ENCODE data around the gene SCAPER. TPM values are rescaled to one million over a fixed set of nuclear protein-coding genes. Genes with fewer than 3 reads are reported as not detected.
"Not testable (repeated sequence)": the region's sequence is repeated elsewhere in the genome, so short reads cannot be mapped to it uniquely, and the experiment has no call there.

Gene SCAPER
- total and polyA plus RNA-seq, 12 donors: 6.9 to 48.1 (median 39.5) TPM

DNA sequence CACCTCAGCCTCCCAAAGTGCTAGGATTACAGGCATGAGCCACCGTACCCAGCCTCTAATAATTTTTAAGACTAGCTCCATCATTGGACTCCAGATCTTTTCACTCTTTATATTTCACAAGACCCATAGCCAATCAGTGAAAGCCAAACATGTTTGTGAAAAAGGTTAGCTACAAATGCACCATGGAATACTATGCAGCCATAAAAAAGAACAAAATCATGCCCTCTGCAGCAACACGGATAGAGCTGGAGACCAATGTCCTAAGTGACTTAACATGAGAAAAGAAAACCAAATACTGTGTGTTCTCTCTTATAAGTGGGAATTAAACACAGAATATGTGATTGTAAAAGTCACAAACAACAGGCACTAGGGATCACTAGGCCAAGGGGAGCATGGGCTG lies 3.2 kb downstream of the SCAPER start:
- H3K4me1 ChIP-seq: peaks cover 8 to 37% (median 30%) of the 10 kb centered on the region in 9 donors
- H3K27me3 ChIP-seq: no peaks in the 10 kb centered on the region
- peak overlapping the region in 2 of 10 donors; percentile 91 to 97 for H3K27ac ChIP-seq
- intact Hi-C loops (cut with DNase I): no loop called here
- H3K4me3 ChIP-seq: no peak overlapping the region
- TF ChIP-seq, protein P1, sequence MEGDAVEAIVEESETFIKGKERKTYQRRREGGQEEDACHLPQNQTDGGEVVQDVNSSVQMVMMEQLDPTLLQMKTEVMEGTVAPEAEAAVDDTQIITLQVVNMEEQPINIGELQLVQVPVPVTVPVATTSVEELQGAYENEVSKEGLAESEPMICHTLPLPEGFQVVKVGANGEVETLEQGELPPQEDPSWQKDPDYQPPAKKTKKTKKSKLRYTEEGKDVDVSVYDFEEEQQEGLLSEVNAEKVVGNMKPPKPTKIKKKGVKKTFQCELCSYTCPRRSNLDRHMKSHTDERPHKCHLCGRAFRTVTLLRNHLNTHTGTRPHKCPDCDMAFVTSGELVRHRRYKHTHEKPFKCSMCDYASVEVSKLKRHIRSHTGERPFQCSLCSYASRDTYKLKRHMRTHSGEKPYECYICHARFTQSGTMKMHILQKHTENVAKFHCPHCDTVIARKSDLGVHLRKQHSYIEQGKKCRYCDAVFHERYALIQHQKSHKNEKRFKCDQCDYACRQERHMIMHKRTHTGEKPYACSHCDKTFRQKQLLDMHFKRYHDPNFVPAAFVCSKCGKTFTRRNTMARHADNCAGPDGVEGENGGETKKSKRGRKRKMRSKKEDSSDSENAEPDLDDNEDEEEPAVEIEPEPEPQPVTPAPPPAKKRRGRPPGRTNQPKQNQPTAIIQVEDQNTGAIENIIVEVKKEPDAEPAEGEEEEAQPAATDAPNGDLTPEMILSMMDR (IDR thresholded peaks at IDR 0.05): no peak
- no peak for DNase-seq
- no peak for ATAC-seq
- H3K9me3 ChIP-seq: peaks cover 0 to 7% (median 0%) of the 10 kb centered on the region in 11 donors
- H3K36me3 ChIP-seq: peaks cover 0 to 5% (median 0%) of the 10 kb centered on the region in 9 donors
- 99% methylated on average over 2 of the region's 2 CpGs for WGBS, 2 donors

DNA sequence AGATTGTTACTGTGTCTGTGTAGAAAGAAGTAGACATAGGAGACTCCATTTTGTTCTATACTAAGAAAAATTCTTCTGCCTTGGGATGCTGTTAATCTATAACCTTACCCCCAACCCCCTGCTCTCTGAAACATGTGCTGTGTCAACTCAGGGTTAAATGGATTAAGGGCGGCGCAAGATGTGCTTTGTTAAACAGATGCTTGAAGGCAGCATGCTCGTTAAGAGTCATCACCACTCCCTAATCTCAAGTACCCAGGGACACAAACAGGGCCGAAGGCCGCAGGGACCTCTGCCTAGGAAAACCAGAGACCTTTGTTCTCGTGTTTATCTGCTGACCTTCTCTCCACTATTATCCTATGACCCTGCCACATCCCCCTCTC lies 5.2 kb downstream of the SCAPER start:
- intact Hi-C loops (cut with DNase I); H3K27ac ChIP-seq; DNase-seq; H3K4me3 ChIP-seq; H3K27me3 ChIP-seq; ATAC-seq: not testable (repeated sequence)
- Histone ChIP-seq H3K9me3 (peaks cover 0 to 12% (median 0%) of the 10 kb centered on the region in 11 donors), H3K36me3 (peaks cover 0 to 14% (median 0%) of the 10 kb centered on the region in 9 donors), H3K4me1 (peaks cover 3 to 26% (median 20%) of the 10 kb centered on the region in 9 donors)
- WGBS, 2 donors: 74 to 80% methylated on average over 1 to 2 of the region's 6 CpGs

DNA sequence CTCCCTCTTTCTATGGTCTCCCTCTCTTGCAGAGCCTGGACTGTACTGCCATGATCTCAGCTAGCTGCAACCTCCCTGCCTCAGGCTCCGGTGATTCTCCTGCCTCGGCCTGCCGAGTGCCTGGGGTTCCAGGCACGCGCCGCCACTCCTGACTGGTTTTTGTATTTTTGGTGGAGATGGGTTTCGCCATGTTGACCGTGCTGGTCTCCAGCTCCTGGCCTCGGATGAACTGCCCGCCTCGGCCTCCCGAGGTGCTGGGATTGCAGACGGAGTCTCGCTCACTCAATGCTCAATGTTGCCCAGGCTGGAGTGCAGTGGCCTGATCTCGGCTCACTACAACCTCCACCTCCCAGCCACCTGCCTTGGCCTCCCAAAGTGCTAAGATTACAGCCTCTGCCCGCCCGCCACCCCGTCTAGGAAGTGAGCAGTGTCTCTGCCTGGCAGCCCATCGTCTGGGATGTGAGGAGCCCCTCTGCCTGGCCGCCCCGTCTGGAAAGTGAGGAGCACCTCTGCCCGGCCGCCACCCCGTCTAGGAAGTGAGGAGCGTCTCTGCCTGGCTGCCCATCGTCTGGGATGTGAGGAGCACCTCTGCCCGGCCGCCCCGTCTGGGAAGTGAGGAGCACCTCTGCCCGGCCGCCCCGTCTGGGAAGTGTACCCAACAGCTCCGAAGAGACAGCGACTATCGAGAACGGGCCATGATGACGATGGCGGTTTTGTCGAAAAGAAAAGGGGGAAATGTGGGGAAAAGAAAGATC lies 5.8 kb downstream of the SCAPER start:
- H3K4me3 ChIP-seq; DNase-seq; intact Hi-C loops (cut with DNase I); ATAC-seq; H3K27me3 ChIP-seq; H3K27ac ChIP-seq: not testable (repeated sequence)
- H3K9me3 ChIP-seq: peaks cover 0 to 12% (median 0%) of the 10 kb centered on the region in 11 donors
- peaks cover 2 to 22% (median 18%) of the 10 kb centered on the region in 9 donors for H3K4me1 ChIP-seq
- WGBS, 2 donors: 93 to 96% methylated on average over 39 of the region's 39 CpGs
- H3K36me3 ChIP-seq: peaks cover 0 to 14% (median 0%) of the 10 kb centered on the region in 9 donors

DNA sequence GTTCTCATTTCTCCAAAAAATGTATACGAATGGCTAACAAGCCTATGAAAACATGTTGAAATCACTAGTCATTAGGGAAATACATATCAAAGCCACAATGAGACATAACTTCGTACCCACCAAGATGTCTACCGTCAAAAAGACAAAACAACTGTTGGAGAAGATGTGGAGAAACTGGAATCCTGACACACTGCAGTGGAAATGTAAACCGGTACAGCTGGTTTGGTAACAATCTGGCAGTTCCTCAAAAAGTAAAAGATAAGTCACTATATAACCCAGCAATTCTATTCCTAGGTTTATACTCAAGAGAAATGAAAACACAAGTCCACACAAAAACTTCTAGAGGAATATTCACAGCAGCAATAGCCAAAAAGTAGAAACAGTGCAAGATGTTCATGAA lies 7.0 kb downstream of the SCAPER start:
- Histone ChIP-seq H3K27ac (no peak overlapping the region), H3K4me1 (peaks cover 0 to 9% (median 7%) of the 10 kb centered on the region in 9 donors), H3K36me3 (peaks cover 0 to 14% (median 0%) of the 10 kb centered on the region in 9 donors), H3K4me3 (no peak overlapping the region), H3K27me3 (no peaks in the 10 kb centered on the region), H3K9me3 (peaks cover 0 to 12% (median 0%) of the 10 kb centered on the region in 11 donors)
- TF ChIP-seq, protein P1 (IDR thresholded peaks at IDR 0.05): no peak
- ATAC-seq (no peak), DNase-seq (no peak)
- WGBS, 2 donors: 88 to 96% methylated on average over 4 of the region's 4 CpGs
- intact Hi-C loops (cut with DNase I): no loop called here

DNA sequence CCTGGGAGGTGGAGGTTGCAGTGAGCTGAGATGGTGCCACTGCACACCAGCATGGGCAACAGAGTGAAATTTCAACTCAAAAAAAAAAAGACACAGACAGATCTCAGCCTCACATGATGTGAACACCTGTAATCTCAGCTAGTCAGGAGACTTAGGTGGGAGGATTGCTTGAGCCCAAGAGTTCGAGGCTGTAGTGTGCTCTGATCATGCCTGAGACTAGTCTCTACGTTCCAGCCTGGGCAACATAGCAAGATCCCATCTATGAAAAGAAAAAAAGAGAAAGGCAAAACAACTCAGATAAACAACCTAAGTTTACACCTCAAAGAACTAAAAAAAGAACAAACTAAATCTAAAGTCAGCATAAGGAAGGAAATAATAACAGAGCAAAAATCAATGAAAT lies 11.0 kb downstream of the SCAPER start:
- no peak overlapping the region for H3K4me3 ChIP-seq
- WGBS, 2 donors: 95 to 97% methylated on average over 2 of the region's 2 CpGs

DNA sequence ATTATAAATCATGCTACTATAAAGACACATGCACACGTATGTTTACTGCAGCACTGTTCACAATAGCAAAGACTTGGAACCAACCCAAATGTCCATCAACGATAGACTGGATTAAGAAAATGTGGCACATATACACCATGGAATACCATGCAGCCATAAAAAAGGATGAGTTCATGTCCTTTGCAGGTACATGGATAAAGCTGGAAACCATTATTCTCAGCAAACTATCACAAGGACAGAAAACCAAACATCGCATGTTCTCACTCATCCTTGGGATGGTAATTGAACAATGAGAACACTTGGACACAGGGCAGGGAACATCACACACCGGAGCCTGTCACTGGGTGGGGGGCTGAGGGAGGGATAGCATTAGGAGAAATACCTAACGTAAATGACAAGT lies 12.3 kb downstream of the SCAPER start:
- WGBS, 2 donors: 91 to 99% methylated on average over 4 to 5 of the region's 5 CpGs
- DNase-seq; H3K4me3 ChIP-seq; intact Hi-C loops (cut with DNase I); ATAC-seq; H3K27ac ChIP-seq; H3K27me3 ChIP-seq; H3K4me1 ChIP-seq: not testable (repeated sequence)
- H3K36me3 ChIP-seq: peaks cover 0 to 14% (median 0%) of the 10 kb centered on the region in 9 donors
- H3K9me3 ChIP-seq: peaks cover 0 to 27% (median 0%) of the 10 kb centered on the region in 11 donors

More for the DNA sequence above, 11.0 kb downstream of the SCAPER start:
- DNase-seq (no peak), ATAC-seq (no peak)
- Histone ChIP-seq H3K9me3 (peaks cover 0 to 31% (median 0%) of the 10 kb centered on the region in 11 donors), H3K27me3 (no peaks in the 10 kb centered on the region), H3K36me3 (peaks cover 0 to 14% (median 0%) of the 10 kb centered on the region in 9 donors), H3K27ac (no peak overlapping the region), H3K4me1 (no peaks in the 10 kb centered on the region)
- intact Hi-C loops (cut with DNase I): no loop called here
- TF ChIP-seq, protein P1 (IDR thresholded peaks at IDR 0.05): no peak

DNA sequence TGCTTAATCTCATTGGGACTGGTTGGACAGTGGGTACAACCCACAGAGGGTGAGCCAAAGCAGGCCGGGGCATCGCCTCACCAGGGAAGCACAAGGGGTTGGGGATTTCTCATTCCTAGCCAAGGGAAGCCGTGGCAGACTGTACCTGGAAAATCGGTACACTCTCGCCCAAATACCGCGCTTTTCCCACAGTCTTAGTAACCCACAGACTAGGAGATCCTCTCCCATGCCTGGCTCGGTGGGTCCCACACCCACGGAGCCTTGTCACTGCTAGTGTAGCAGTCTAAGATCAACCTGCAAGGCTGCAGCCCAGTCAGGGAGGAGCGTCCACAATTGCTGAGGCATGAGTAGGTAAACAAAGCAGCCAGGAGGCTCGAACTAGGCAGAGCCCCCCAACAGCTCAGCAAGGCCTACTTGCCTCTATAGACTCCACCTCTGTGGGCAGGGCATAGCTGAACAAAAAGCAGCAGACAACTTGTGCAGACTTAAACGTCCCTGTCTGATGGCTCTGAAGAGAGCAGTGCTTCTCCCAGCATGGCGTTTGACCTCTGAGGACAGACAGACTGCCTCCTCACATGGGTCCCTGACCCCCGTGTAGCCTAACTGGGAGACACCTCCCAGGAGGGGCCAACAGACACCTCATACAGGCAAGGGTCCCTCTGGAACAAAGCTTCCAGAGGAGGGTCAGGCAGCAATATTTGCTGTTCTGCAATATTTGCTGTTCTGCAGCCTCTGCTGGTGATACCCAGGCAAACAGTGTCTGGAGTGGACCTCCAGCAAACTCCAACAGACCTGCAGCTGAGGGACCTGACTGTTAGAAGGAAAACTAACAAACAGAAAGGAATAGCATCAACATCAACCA lies 17.6 kb downstream of the SCAPER start:
- DNase-seq: not testable (repeated sequence)

More for the DNA sequence above, 17.6 kb downstream of the SCAPER start:
- H3K4me3 ChIP-seq; H3K27ac ChIP-seq; intact Hi-C loops (cut with DNase I); ATAC-seq; H3K4me1 ChIP-seq; H3K27me3 ChIP-seq: not testable (repeated sequence)
- Histone ChIP-seq H3K9me3 (peaks cover 0 to 15% (median 0%) of the 10 kb centered on the region in 11 donors), H3K36me3 (peaks cover 0 to 12% (median 5%) of the 10 kb centered on the region in 9 donors)
- 91% methylated on average over 14 of the region's 14 CpGs for WGBS, 2 donors

All from heart right ventricle (tissue), 16 donors.